Measurements from ENCODE around the gene FARP1. TPM values are rescaled to one million over a fixed set of nuclear protein-coding genes. Genes with fewer than 3 reads are reported as not detected.

The FARP1 gene
- total and polyA plus RNA-seq, 2 of the 8 experiments (the other 6 are each of a cell fraction or from before 2014, with no cell fraction given), result 24.7 to 104 TPM

DNA sequence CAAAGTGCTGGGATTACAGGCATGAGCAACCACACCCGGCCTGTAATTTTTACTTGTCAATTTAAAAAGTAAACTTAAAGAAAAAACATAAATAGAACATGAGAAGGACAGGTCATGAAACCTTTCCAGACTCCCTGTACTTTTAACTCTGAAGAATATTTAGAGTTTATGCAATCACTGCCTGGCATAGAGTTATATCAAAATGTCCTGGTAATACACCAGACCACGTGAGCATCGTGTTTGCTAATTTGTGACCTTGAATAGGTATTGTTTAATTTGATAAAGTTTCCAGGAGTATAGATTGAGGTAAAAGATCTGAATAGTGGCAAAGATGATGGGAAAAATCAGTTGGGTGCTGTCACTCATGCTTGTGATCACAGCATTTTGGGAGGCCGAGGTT is 115.3 kb downstream of the FARP1 start:
- no peak overlapping the region for H3K4me2 ChIP-seq (ENCODE audit: insufficient read depth in 1 of 2, low read depth in 2 of 2, low read length in 2 of 2)
- peaks cover 9% of the 10 kb centered on the region for H3K79me1 ChIP-seq (ENCODE audit: low read depth, low read length)
- no peaks in the 10 kb centered on the region for H4K20me1 ChIP-seq (replicated peaks in 1 of 2; ENCODE audit: control insufficient read depth in 1 of 2, insufficient read depth in 2 of 2, low read length in 2 of 2)
- peaks cover 0 to 50% of the 10 kb centered on the region in 2 experiments; a peak in 2 of 4 replicates for H3K79me2 ChIP-seq (ENCODE audit: control insufficient read depth in 1 of 2, insufficient read depth in 2 of 2, low read length in 2 of 2)
- H2AFZ ChIP-seq (ENCODE audit: low read length), result no peak overlapping the region
- FAIRE-seq (no peak), DNase-seq (ENCODE audit: low read depth in 1 of 2, low spot score in 2 of 2) (no peak)
- WGBS, 2 experiments (ENCODE audit: extremely low coverage in 1 of 2, insufficient coverage in 1 of 2, insufficient read length in 1 of 2, insufficient replicate concordance in 2 of 2, low coverage in 1 of 2, low lambda C conversion rate in 2 of 2, missing lambda C conversion rate in 1 of 2), result 92% methylated on average over 4 of the region's 4 CpGs; no CpG with 5 or more reads in 1 of the 2 experiments
- no peak overlapping the region for H2AK5ac ChIP-seq (ENCODE audit: low read depth, low read length)
- H3K4me3 ChIP-seq (ENCODE audit: extremely low read depth in 1 of 4, insufficient read depth in 2 of 4, low read depth in 3 of 4, low read length in 4 of 4), result no peak overlapping the region
- no peak overlapping the region for H4K5ac ChIP-seq (ENCODE audit: insufficient read length, low read depth, low read length)
- CTCF ChIA-PET (ENCODE audit: partially characterized antibody), result no interaction called here
- H3K27me3 ChIP-seq (replicated peaks in 1 of 4; ENCODE audit: control insufficient read depth in 3 of 4, extremely low read depth in 1 of 4, insufficient read depth in 3 of 4, low read length in 3 of 4), result no peaks in the 10 kb centered on the region
- peaks cover 2 to 8% (median 4%) of the 10 kb centered on the region in 4 experiments; a peak in 6 of 7 replicates for H3K4me1 ChIP-seq (replicated peaks in 1 of 4; ENCODE audit: control insufficient read depth in 3 of 4, insufficient read depth in 4 of 4, low read length in 3 of 4)
- no peaks in the 10 kb centered on the region; a peak in 1 of 8 replicates for H3K36me3 ChIP-seq (ENCODE audit: control insufficient read depth in 2 of 4, insufficient read depth in 4 of 4, low read length in 3 of 4)
- H2BK120ac ChIP-seq (replicated peaks; ENCODE audit: low read depth, low read length), result no peak overlapping the region
- no peak overlapping the region for H4K8ac ChIP-seq (ENCODE audit: extremely low read depth, insufficient read depth, low read length)
- no peaks in the 10 kb centered on the region for H3K9me3 ChIP-seq (ENCODE audit: insufficient read depth in 2 of 2, low read depth in 1 of 2, low read length in 1 of 2)
- H3K23ac ChIP-seq (ENCODE audit: insufficient read length), result no peak overlapping the region
- H3K27ac ChIP-seq (ENCODE audit: low read depth, low read length), result no peak overlapping the region
- no peak overlapping the region for H2BK15ac ChIP-seq (ENCODE audit: low read length)
- no peak overlapping the region for H3K14ac ChIP-seq (ENCODE audit: insufficient read length)
- H3K56ac ChIP-seq (replicated peaks; ENCODE audit: insufficient read length, low read depth, low read length), result no peak overlapping the region
- H2BK5ac ChIP-seq (ENCODE audit: low read depth, low read length), result no peak overlapping the region
- H4K91ac ChIP-seq (replicated peaks; ENCODE audit: insufficient read length, low read length), result no peak overlapping the region
- H3K23me2 ChIP-seq (ENCODE audit: low read depth, low read length), result no peaks in the 10 kb centered on the region; the same call in none of the 2 replicates
- no peak overlapping the region for H3K18ac ChIP-seq (ENCODE audit: extremely low read depth, low read length)
- H2BK20ac ChIP-seq (ENCODE audit: low read length), result no peak overlapping the region
- no peak overlapping the region for H3K9ac ChIP-seq (replicated peaks in 1 of 4; ENCODE audit: extremely low read depth in 1 of 4, low read depth in 3 of 4, low read length in 3 of 4)
- POLR2A ChIA-PET (ENCODE audit: partially characterized antibody), result no interaction called here
- no peak overlapping the region for H2BK12ac ChIP-seq (ENCODE audit: low read depth, low read length)
- no peak overlapping the region for H3K4ac ChIP-seq (replicated peaks; ENCODE audit: insufficient read length, low read depth, low read length)
- no peak for TF ChIP-seq HDAC2 (IDR thresholded peaks at IDR 0.05; ENCODE audit: borderline replicate concordance in 1 of 2, low read depth in 2 of 2, low read length in 2 of 2)
- TF ChIP-seq EZH2 (IDR thresholded peaks at IDR 0.05; ENCODE audit: low read depth, low read length, severe bottlenecking), result no peak
- TF ChIP-seq FOSL1 (IDR thresholded peaks at IDR 0.05; ENCODE audit: insufficient read depth, low read depth, low read length), result no peak
- TF ChIP-seq POU5F1 (IDR thresholded peaks at IDR 0.05; ENCODE audit: low read depth, low read length), result no peak
- TF ChIP-seq KDM5A (IDR thresholded peaks at IDR 0.05; ENCODE audit: low read length), result no peak
- TF ChIP-seq MAFK (IDR thresholded peaks at IDR 0.05; ENCODE audit: low read depth, low read length), result no peak

All from H1 (cell line).